ENCODE measurements around the gene SKOR1.

SKOR1 gene

GRCh38 chr15:67835297-67836133 lies 10.2 kb downstream of the SKOR1 start:
- peaks cover 46 to 69% (median 57%) of the 10 kb centered on the region in 10 experiments for H3K4me1 ChIP-seq
- peak overlapping the region; percentile 47 to 66 (median 58) for H3K4me3 ChIP-seq
- peaks cover 75 to 87% (median 84%) of the 10 kb centered on the region in 11 experiments for H3K27me3 ChIP-seq
- no peak for TF ChIP-seq Cebpa-rat (IDR thresholded peaks at IDR 0.05)
- peak overlapping the region; percentile 86 to 98 (median 94) for H3K4me2 ChIP-seq
- peaks cover 0 to 4% (median 3%) of the 10 kb centered on the region in 11 experiments; a peak in 12 of 22 replicates for H3K9me3 ChIP-seq (replicated peaks in 1 of 11)
- H4K20me1 ChIP-seq, result peaks cover 0 to 43% (median 18%) of the 10 kb centered on the region in 11 experiments; a peak in 14 of 22 replicates
- H3K27ac ChIP-seq, result no peak overlapping the region
- H3K36me3 ChIP-seq, result no peaks in the 10 kb centered on the region
- peak overlapping the region in 9 of 11 experiments; percentile 22 to 56 (median 40); a peak in 14 of 22 replicates for H3K9ac ChIP-seq

- Histone ChIP-seq H3K36me3 (no peaks in the 10 kb centered on the region), H4K20me1 (peaks cover 0 to 43% (median 18%) of the 10 kb centered on the region in 11 experiments; a peak in 14 of 22 replicates), H3K9me3 (replicated peaks in 1 of 11) (no peaks in the 10 kb centered on the region), H3K9ac (peak overlapping the region in 7 of 11 experiments; percentile 9 to 50 (median 24); a peak in 6 of 22 replicates), H3K27me3 (peaks cover 69 to 81% (median 78%) of the 10 kb centered on the region in 11 experiments), H3K4me1 (peaks cover 47 to 73% (median 60%) of the 10 kb centered on the region in 10 experiments), H3K4me3 (peak overlapping the region; percentile 47 to 66 (median 58)), H3K4me2 (peak overlapping the region; percentile 86 to 98 (median 94)), H3K27ac (no peak overlapping the region)
- no peak for TF ChIP-seq Cebpa-rat (IDR thresholded peaks at IDR 0.05)
Observed at GRCh38 chr15:67836134-67836455, 10.8 kb downstream of the SKOR1 start.

- Histone ChIP-seq H3K36me3 (no peaks in the 10 kb centered on the region), H3K4me1 (peaks cover 51 to 76% (median 64%) of the 10 kb centered on the region in 10 experiments), H3K4me2 (peak overlapping the region in 10 of 11 experiments; percentile 86 to 98 (median 94); a peak in 15 of 22 replicates), H4K20me1 (peaks cover 0 to 43% (median 18%) of the 10 kb centered on the region in 11 experiments; a peak in 13 of 22 replicates), H3K27ac (no peak overlapping the region), H3K27me3 (peaks cover 66 to 77% (median 74%) of the 10 kb centered on the region in 11 experiments), H3K9ac (peak overlapping the region in 1 of 11 experiments; percentile 22; a peak in 1 of 22 replicates), H3K9me3 (replicated peaks in 1 of 11) (no peaks in the 10 kb centered on the region), H3K4me3 (peak overlapping the region in 5 of 10 experiments; percentile 47 to 61 (median 56); a peak in 5 of 20 replicates)
- no peak for TF ChIP-seq Cebpa-rat (IDR thresholded peaks at IDR 0.05)
Observed at GRCh38 chr15:67836477-67836876, 11.2 kb downstream of the SKOR1 start.

- H3K4me1 ChIP-seq, result peaks cover 56 to 76% (median 66%) of the 10 kb centered on the region in 10 experiments
- no peak overlapping the region for H3K27ac ChIP-seq
- no peak overlapping the region for H3K4me2 ChIP-seq
- H3K9me3 ChIP-seq (replicated peaks in 1 of 11), result no peaks in the 10 kb centered on the region
- H3K27me3 ChIP-seq, result peaks cover 61 to 72% (median 70%) of the 10 kb centered on the region in 11 experiments
- no peak overlapping the region for H3K4me3 ChIP-seq
- H4K20me1 ChIP-seq, result peaks cover 0 to 42% (median 18%) of the 10 kb centered on the region in 11 experiments; a peak in 13 of 22 replicates
- TF ChIP-seq Cebpa-rat (IDR thresholded peaks at IDR 0.05), result no peak
- H3K36me3 ChIP-seq, result no peaks in the 10 kb centered on the region
- no peak overlapping the region for H3K9ac ChIP-seq
Observed at GRCh38 chr15:67836955-67837354, 11.6 kb downstream of the SKOR1 start.

GRCh38 chr15:67838789-67839332 lies 13.6 kb downstream of the SKOR1 start:
- Histone ChIP-seq H4K20me1 (peaks cover 0 to 23% (median 11%) of the 10 kb centered on the region in 11 experiments; a peak in 13 of 22 replicates), H3K4me3 (peak overlapping the region; percentile 64 to 87 (median 82)), H3K27me3 (peaks cover 42 to 53% (median 51%) of the 10 kb centered on the region in 11 experiments), H3K9ac (peak overlapping the region; percentile 49 to 94 (median 91); a peak in 18 of 22 replicates), H3K36me3 (no peaks in the 10 kb centered on the region), H3K4me1 (peaks cover 44 to 71% (median 51%) of the 10 kb centered on the region in 10 experiments), H3K4me2 (peak overlapping the region; percentile 78 to 98 (median 94)), H3K27ac (peak overlapping the region in 6 of 11 experiments; percentile 82 to 93 (median 91); a peak in 11 of 22 replicates), H3K9me3 (replicated peaks in 1 of 11) (no peaks in the 10 kb centered on the region)
- peak in 1 of 11 experiments; percentile 35; a peak in 1 of 22 replicates for TF ChIP-seq Cebpa-rat (IDR thresholded peaks at IDR 0.05)

GRCh38 chr15:67839499-67839928 lies 14.2 kb downstream of the SKOR1 start:
- peaks cover 38 to 65% (median 44%) of the 10 kb centered on the region in 10 experiments for H3K4me1 ChIP-seq

GRCh38 chr15:67839929-67840748 lies 14.8 kb downstream of the SKOR1 start, which contains the start of gene RNU6-1:
Gene RNU6-1 (minus strand): TSS chr15:67840045.
- peaks cover 0 to 11% (median 10%) of the 10 kb centered on the region in 11 experiments; a peak in 11 of 22 replicates for H4K20me1 ChIP-seq
- H3K27ac ChIP-seq, result peak within 1 kb of the TSS; percentile 79 to 93 (median 89)
- no peaks in the 10 kb centered on the region for H3K9me3 ChIP-seq (replicated peaks in 1 of 11)
- peaks cover 29 to 40% (median 38%) of the 10 kb centered on the region in 11 experiments for H3K27me3 ChIP-seq
- H3K4me2 ChIP-seq, result peak within 1 kb of the TSS; percentile 80 to 98 (median 96)
- peak within 1 kb of the TSS; percentile 64 to 87 (median 82) for H3K4me3 ChIP-seq
- peaks cover 32 to 59% (median 38%) of the 10 kb centered on the region in 10 experiments for H3K4me1 ChIP-seq
- no peak for TF ChIP-seq Cebpa-rat (IDR thresholded peaks at IDR 0.05)
- peak within 1 kb of the TSS; percentile 88 to 94 (median 91) for H3K9ac ChIP-seq
- no peaks in the 10 kb centered on the region for H3K36me3 ChIP-seq

More at GRCh38 chr15:67839499-67839928, 14.2 kb downstream of the SKOR1 start:
- peaks cover 35 to 47% (median 44%) of the 10 kb centered on the region in 11 experiments for H3K27me3 ChIP-seq
- H3K27ac ChIP-seq, result peak overlapping the region; percentile 79 to 93 (median 89)
- peak overlapping the region; percentile 64 to 87 (median 82) for H3K4me3 ChIP-seq
- H3K9ac ChIP-seq, result peak overlapping the region; percentile 88 to 94 (median 91); a peak in 21 of 22 replicates
- peak overlapping the region; percentile 78 to 98 (median 94) for H3K4me2 ChIP-seq
- H4K20me1 ChIP-seq, result peaks cover 0 to 17% (median 11%) of the 10 kb centered on the region in 11 experiments; a peak in 11 of 22 replicates
- H3K9me3 ChIP-seq (replicated peaks in 1 of 11), result no peaks in the 10 kb centered on the region
- no peaks in the 10 kb centered on the region for H3K36me3 ChIP-seq
- TF ChIP-seq Cebpa-rat (IDR thresholded peaks at IDR 0.05), result no peak
